ENCODE data around the gene COLEC12. TPM values are rescaled to one million over a fixed set of nuclear protein-coding genes. Genes with fewer than 3 reads are reported as not detected.

Gene COLEC12
- total RNA-seq, 1 experiment from 2014 or later: 0.03 TPM

DNA sequence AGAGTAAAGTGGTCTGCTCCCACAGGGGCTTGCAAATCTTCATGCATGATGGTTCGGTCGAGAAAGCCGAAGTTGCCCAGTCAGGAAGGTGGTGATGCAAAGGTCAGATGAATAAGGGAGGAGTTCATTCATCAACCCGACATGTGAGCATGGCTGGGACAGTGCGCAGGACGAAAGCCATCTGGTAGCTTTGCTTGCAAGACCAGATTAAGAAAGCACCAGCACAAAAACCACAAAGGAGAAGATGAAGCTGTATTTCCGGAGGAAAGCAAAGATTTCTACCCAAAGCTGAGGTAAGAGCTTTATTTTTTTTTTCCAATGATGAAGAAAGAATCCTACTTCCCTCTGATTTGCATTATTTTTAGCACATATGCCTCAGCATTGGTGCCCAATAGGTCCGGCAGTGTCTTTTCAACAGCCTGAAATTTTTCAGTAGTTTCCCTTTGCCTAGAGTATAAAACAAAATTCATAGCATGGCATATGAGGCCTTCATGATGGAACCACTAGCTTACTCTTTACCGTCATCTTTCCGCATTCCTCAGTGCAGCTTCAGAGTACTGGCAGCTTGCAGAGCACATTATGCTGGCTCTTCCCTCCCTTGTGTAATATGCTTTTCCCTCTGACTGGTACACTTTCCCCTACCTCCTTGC is 120.7 kb downstream of the COLEC12 start:
- Histone ChIP-seq H3K9me3 (ENCODE audit: control insufficient read depth, insufficient read depth, low read depth, low read length) (no peaks in the 10 kb centered on the region), H3K36me3 (ENCODE audit: control insufficient read depth, insufficient read depth, low read length) (no peaks in the 10 kb centered on the region), H3K27me3 (ENCODE audit: control insufficient read depth, insufficient read depth, low read length) (peaks cover 2% of the 10 kb centered on the region), H3K4me1 (ENCODE audit: control insufficient read depth, insufficient read depth, low read length) (no peaks in the 10 kb centered on the region), H3K27ac (ENCODE audit: low read length) (no peak overlapping the region), H3K4me3 (ENCODE audit: low read depth in 2 of 2, low read length in 2 of 2) (no peak overlapping the region)
- intact Hi-C loops (cut with micrococcal nuclease; ENCODE audit: unreplicated experiment): no loop called here
- CTCF ChIA-PET: no interaction called here
- in situ Hi-C loops (cut with HindIII; ENCODE audit: low pct_unique_long_range_greater_than_20kb, low sequenced_read_pairs): no loop called here
- TF ChIP-seq, protein P1, sequence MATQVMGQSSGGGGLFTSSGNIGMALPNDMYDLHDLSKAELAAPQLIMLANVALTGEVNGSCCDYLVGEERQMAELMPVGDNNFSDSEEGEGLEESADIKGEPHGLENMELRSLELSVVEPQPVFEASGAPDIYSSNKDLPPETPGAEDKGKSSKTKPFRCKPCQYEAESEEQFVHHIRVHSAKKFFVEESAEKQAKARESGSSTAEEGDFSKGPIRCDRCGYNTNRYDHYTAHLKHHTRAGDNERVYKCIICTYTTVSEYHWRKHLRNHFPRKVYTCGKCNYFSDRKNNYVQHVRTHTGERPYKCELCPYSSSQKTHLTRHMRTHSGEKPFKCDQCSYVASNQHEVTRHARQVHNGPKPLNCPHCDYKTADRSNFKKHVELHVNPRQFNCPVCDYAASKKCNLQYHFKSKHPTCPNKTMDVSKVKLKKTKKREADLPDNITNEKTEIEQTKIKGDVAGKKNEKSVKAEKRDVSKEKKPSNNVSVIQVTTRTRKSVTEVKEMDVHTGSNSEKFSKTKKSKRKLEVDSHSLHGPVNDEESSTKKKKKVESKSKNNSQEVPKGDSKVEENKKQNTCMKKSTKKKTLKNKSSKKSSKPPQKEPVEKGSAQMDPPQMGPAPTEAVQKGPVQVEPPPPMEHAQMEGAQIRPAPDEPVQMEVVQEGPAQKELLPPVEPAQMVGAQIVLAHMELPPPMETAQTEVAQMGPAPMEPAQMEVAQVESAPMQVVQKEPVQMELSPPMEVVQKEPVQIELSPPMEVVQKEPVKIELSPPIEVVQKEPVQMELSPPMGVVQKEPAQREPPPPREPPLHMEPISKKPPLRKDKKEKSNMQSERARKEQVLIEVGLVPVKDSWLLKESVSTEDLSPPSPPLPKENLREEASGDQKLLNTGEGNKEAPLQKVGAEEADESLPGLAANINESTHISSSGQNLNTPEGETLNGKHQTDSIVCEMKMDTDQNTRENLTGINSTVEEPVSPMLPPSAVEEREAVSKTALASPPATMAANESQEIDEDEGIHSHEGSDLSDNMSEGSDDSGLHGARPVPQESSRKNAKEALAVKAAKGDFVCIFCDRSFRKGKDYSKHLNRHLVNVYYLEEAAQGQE (IDR thresholded peaks at IDR 0.05; ENCODE audit: insufficient read depth in 1 of 2, low read depth in 2 of 2, low read length in 1 of 2): no peak
- TF ChIP-seq TCF7L2 (IDR thresholded peaks at IDR 0.05; ENCODE audit: low read depth, low read length): no peak
- TF ChIP-seq POLR2AphosphoS5 (IDR thresholded peaks at IDR 0.05; ENCODE audit: low read depth, low read length): no peak
- TF ChIP-seq, protein P2, sequence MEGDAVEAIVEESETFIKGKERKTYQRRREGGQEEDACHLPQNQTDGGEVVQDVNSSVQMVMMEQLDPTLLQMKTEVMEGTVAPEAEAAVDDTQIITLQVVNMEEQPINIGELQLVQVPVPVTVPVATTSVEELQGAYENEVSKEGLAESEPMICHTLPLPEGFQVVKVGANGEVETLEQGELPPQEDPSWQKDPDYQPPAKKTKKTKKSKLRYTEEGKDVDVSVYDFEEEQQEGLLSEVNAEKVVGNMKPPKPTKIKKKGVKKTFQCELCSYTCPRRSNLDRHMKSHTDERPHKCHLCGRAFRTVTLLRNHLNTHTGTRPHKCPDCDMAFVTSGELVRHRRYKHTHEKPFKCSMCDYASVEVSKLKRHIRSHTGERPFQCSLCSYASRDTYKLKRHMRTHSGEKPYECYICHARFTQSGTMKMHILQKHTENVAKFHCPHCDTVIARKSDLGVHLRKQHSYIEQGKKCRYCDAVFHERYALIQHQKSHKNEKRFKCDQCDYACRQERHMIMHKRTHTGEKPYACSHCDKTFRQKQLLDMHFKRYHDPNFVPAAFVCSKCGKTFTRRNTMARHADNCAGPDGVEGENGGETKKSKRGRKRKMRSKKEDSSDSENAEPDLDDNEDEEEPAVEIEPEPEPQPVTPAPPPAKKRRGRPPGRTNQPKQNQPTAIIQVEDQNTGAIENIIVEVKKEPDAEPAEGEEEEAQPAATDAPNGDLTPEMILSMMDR (IDR thresholded peaks at IDR 0.05): no peak
- no peak for TF ChIP-seq SIN3A (IDR thresholded peaks at IDR 0.05; ENCODE audit: borderline replicate concordance, insufficient read depth, low read depth, low read length)
- POLR2A ChIA-PET: no interaction called here
- DNase-seq (ENCODE audit: low read depth, low spot score) (no peak), ATAC-seq (no peak)
- no TSS peak for BruUV-seq (replicated peaks)

DNA sequence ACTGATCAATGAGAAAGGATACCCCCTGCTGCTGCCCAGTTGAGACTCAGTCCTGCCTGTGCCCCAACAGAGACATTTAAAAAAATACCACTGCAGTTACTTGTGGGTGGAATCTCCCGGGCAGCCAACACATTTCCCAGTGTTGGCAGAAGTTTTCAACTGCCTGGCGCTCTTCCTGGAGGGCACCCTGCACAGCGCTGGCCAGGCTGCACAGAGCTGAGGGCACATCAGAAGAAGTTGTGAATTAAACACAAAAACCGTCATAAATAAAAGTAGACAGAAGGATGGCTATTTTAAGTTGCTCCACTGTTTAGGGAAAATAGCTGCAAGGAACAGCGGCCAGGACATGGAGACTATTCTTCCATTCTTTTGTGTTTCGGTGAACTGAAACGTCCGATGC is 122.4 kb downstream of the COLEC12 start:
- ChIA-PET CTCF (no interaction called here), POLR2A (no interaction called here)
- in situ Hi-C loops (cut with HindIII; ENCODE audit: low pct_unique_long_range_greater_than_20kb, low sequenced_read_pairs): no loop called here
- no TSS peak for BruUV-seq (replicated peaks)
- no peaks in the 10 kb centered on the region; the same call in none of the 2 replicates for H3K27me3 ChIP-seq (ENCODE audit: control insufficient read depth, insufficient read depth, low read length)
- no peaks in the 10 kb centered on the region for H3K36me3 ChIP-seq (ENCODE audit: control insufficient read depth, insufficient read depth, low read length)
- H3K27ac ChIP-seq (ENCODE audit: low read length): no peak overlapping the region
- no peak for DNase-seq (ENCODE audit: low read depth, low spot score)
- no peak for ATAC-seq
- H3K4me1 ChIP-seq (ENCODE audit: control insufficient read depth, insufficient read depth, low read length): no peaks in the 10 kb centered on the region
- no peak overlapping the region for H3K4me3 ChIP-seq (ENCODE audit: low read depth in 2 of 2, low read length in 2 of 2)
- intact Hi-C loops (cut with micrococcal nuclease; ENCODE audit: unreplicated experiment): no loop called here
- no peaks in the 10 kb centered on the region for H3K9me3 ChIP-seq (ENCODE audit: control insufficient read depth, insufficient read depth, low read depth, low read length)
- no peak for TF ChIP-seq SIN3A (IDR thresholded peaks at IDR 0.05; ENCODE audit: borderline replicate concordance, insufficient read depth, low read depth, low read length)
- TF ChIP-seq, protein P2 (IDR thresholded peaks at IDR 0.05): no peak
- no peak for TF ChIP-seq TCF7L2 (IDR thresholded peaks at IDR 0.05; ENCODE audit: low read depth, low read length)
- TF ChIP-seq POLR2AphosphoS5 (IDR thresholded peaks at IDR 0.05; ENCODE audit: low read depth, low read length): no peak
- TF ChIP-seq, protein P1 (IDR thresholded peaks at IDR 0.05; ENCODE audit: insufficient read depth in 1 of 2, low read depth in 2 of 2, low read length in 1 of 2): no peak

Measured in Panc1 (cell line).